ENCODE measurements around the gene LRBA. TPM values are rescaled to one million over a fixed set of nuclear protein-coding genes. Genes with fewer than 3 reads are reported as not detected.
A peak's percentile ranks its signal among the peaks of the same experiment; 100 is the strongest.
"Not testable (repeated sequence)": the region's sequence is repeated elsewhere in the genome, so short reads cannot be mapped to it uniquely, and the experiment has no call there.

The LRBA gene
- 52.8 TPM for polyA plus RNA-seq
- long read RNA-seq, donor 1, partial matches to known transcripts: 27 of 28 reads
- long read RNA-seq, donor 1, other reads (novel, unspliced or antisense): 0 of 28 reads
- long read RNA-seq, donor 2, partial matches to known transcripts: 102 of 103 reads
- long read RNA-seq, donor 2, other reads (novel, unspliced or antisense): 0 of 103 reads
- long read RNA-seq, donor 3, partial matches to known transcripts: 11,536 of 12,064 reads
- long read RNA-seq, donor 3, other reads (novel, unspliced or antisense): 528 of 12,064 reads
- long read RNA-seq, donor 4: 0 reads
- long read RNA-seq, donor 5: 0 reads
- long read RNA-seq, donor 6: 0 reads
- long read RNA-seq, donor 7: 0 reads
- long read RNA-seq, donor 8, partial matches to known transcripts: 7,575 of 7,878 reads
- long read RNA-seq, donor 8, other reads (novel, unspliced or antisense): 302 of 7,878 reads
- long read RNA-seq, donor 9: 0 reads
- long read RNA-seq, donor 10, partial matches to known transcripts: 0 of 2 reads
- long read RNA-seq, donor 10, other reads (novel, unspliced or antisense): 0 of 2 reads
- long read RNA-seq, donor 11, partial matches to known transcripts: 4,087 of 4,227 reads
- long read RNA-seq, donor 11, other reads (novel, unspliced or antisense): 140 of 4,227 reads

- DNase-seq: peak; percentile 72 to 95
- no peaks in the 10 kb centered on the region for H3K9me3 ChIP-seq (ENCODE audit: control insufficient read depth, low read depth, low read length)
- H3K27me3 ChIP-seq (ENCODE audit: control insufficient read depth, insufficient read depth, low read length): no peaks in the 10 kb centered on the region
- H3K4me1 ChIP-seq (ENCODE audit: control insufficient read depth, insufficient read depth, low read length): no peaks in the 10 kb centered on the region
- H3K27ac ChIP-seq (ENCODE audit: low read length): peak within 1 kb of the TSS; percentile 97
- peak within 1 kb of the TSS; percentile 99 for H3K4me3 ChIP-seq (ENCODE audit: low read length)
- H3K36me3 ChIP-seq (ENCODE audit: control insufficient read depth, insufficient read depth, low read length): no peaks in the 10 kb centered on the region
- 0% methylated on average over 1 of the region's 37 CpGs for WGBS (ENCODE audit: insufficient coverage, low lambda C conversion rate)
Measured at GRCh38 chr4:151014521-151015458, at the start of gene LRBA. Gene LRBA (minus strand): TSS chr4:151015284. CDS start chr4:151014642, 642 bp downstream.

- H3K4me1 ChIP-seq (ENCODE audit: control insufficient read depth, insufficient read depth, low read length); H3K36me3 ChIP-seq (ENCODE audit: control insufficient read depth, insufficient read depth, low read length); H3K27ac ChIP-seq (ENCODE audit: low read length); DNase-seq; H3K27me3 ChIP-seq (ENCODE audit: control insufficient read depth, insufficient read depth, low read length); H3K4me3 ChIP-seq (ENCODE audit: low read length); H3K9me3 ChIP-seq (ENCODE audit: control insufficient read depth, low read depth, low read length): not testable (repeated sequence)
- no CpG with 5 or more reads among the region's 3 CpGs for WGBS (ENCODE audit: insufficient coverage, low lambda C conversion rate)
Measured at GRCh38 chr4:151063143-151063542, 48.1 kb upstream of the LRBA start.

- Histone ChIP-seq H3K4me1 (ENCODE audit: control insufficient read depth, insufficient read depth, low read length) (no peaks in the 10 kb centered on the region), H3K36me3 (ENCODE audit: control insufficient read depth, insufficient read depth, low read length) (no peaks in the 10 kb centered on the region), H3K27ac (ENCODE audit: low read length) (no peak overlapping the region), H3K9me3 (ENCODE audit: control insufficient read depth, low read depth, low read length) (no peaks in the 10 kb centered on the region), H3K27me3 (ENCODE audit: control insufficient read depth, insufficient read depth, low read length) (no peaks in the 10 kb centered on the region), H3K4me3 (ENCODE audit: low read length) (no peak overlapping the region)
- no peak for DNase-seq
- no CpG with 5 or more reads among the region's 1 CpG for WGBS (ENCODE audit: insufficient coverage, low lambda C conversion rate)
Measured at GRCh38 chr4:151055539-151055938, 40.5 kb upstream of the LRBA start.

- no CpG with 5 or more reads among the region's 3 CpGs for WGBS (ENCODE audit: insufficient coverage, low lambda C conversion rate)
- no peaks in the 10 kb centered on the region for H3K4me1 ChIP-seq (ENCODE audit: control insufficient read depth, insufficient read depth, low read length)
- DNase-seq: peak in 1 of 2 donors; percentile 4
- H3K4me3 ChIP-seq (ENCODE audit: low read length): no peak overlapping the region
- H3K27ac ChIP-seq (ENCODE audit: low read length): no peak overlapping the region
- H3K9me3 ChIP-seq (ENCODE audit: control insufficient read depth, low read depth, low read length): no peaks in the 10 kb centered on the region
- no peaks in the 10 kb centered on the region for H3K36me3 ChIP-seq (ENCODE audit: control insufficient read depth, insufficient read depth, low read length)
- H3K27me3 ChIP-seq (ENCODE audit: control insufficient read depth, insufficient read depth, low read length): no peaks in the 10 kb centered on the region
Measured at GRCh38 chr4:151052785-151053184, 37.7 kb upstream of the LRBA start.

GRCh38 chr4:151049430-151049884, 34.4 kb upstream of the LRBA start:
- no peak overlapping the region for H3K4me3 ChIP-seq (ENCODE audit: low read length)
- H3K27ac ChIP-seq (ENCODE audit: low read length): no peak overlapping the region
- no peak for DNase-seq
- H3K27me3 ChIP-seq (ENCODE audit: control insufficient read depth, insufficient read depth, low read length): no peaks in the 10 kb centered on the region
- no CpG with 5 or more reads among the region's 13 CpGs for WGBS (ENCODE audit: insufficient coverage, low lambda C conversion rate)
- no peaks in the 10 kb centered on the region for H3K4me1 ChIP-seq (ENCODE audit: control insufficient read depth, insufficient read depth, low read length)
- no peaks in the 10 kb centered on the region for H3K9me3 ChIP-seq (ENCODE audit: control insufficient read depth, low read depth, low read length)
- H3K36me3 ChIP-seq (ENCODE audit: control insufficient read depth, insufficient read depth, low read length): no peaks in the 10 kb centered on the region

GRCh38 chr4:151048913-151049312, 33.8 kb upstream of the LRBA start:
- no peak overlapping the region for H3K27ac ChIP-seq (ENCODE audit: low read length)
- no peaks in the 10 kb centered on the region for H3K9me3 ChIP-seq (ENCODE audit: control insufficient read depth, low read depth, low read length)
- DNase-seq: no peak
- H3K36me3 ChIP-seq (ENCODE audit: control insufficient read depth, insufficient read depth, low read length): no peaks in the 10 kb centered on the region
- WGBS (ENCODE audit: insufficient coverage, low lambda C conversion rate): no CpG with 5 or more reads among the region's 11 CpGs
- H3K4me1 ChIP-seq (ENCODE audit: control insufficient read depth, insufficient read depth, low read length): no peaks in the 10 kb centered on the region
- H3K27me3 ChIP-seq (ENCODE audit: control insufficient read depth, insufficient read depth, low read length): no peaks in the 10 kb centered on the region
- H3K4me3 ChIP-seq (ENCODE audit: low read length): no peak overlapping the region

GRCh38 chr4:151046609-151047008, 31.5 kb upstream of the LRBA start:
- Histone ChIP-seq H3K4me1 (ENCODE audit: control insufficient read depth, insufficient read depth, low read length) (no peaks in the 10 kb centered on the region), H3K9me3 (ENCODE audit: control insufficient read depth, low read depth, low read length) (no peaks in the 10 kb centered on the region), H3K36me3 (ENCODE audit: control insufficient read depth, insufficient read depth, low read length) (no peaks in the 10 kb centered on the region), H3K4me3 (ENCODE audit: low read length) (no peak overlapping the region), H3K27me3 (ENCODE audit: control insufficient read depth, insufficient read depth, low read length) (no peaks in the 10 kb centered on the region), H3K27ac (ENCODE audit: low read length) (no peak overlapping the region)
- DNase-seq: no peak
- WGBS (ENCODE audit: insufficient coverage, low lambda C conversion rate): 83% methylated on average over 3 of the region's 4 CpGs

GRCh38 chr4:151045907-151046306, 30.8 kb upstream of the LRBA start:
- Histone ChIP-seq H3K27ac (ENCODE audit: low read length) (no peak overlapping the region), H3K4me3 (ENCODE audit: low read length) (no peak overlapping the region), H3K27me3 (ENCODE audit: control insufficient read depth, insufficient read depth, low read length) (no peaks in the 10 kb centered on the region), H3K9me3 (ENCODE audit: control insufficient read depth, low read depth, low read length) (no peaks in the 10 kb centered on the region), H3K4me1 (ENCODE audit: control insufficient read depth, insufficient read depth, low read length) (no peaks in the 10 kb centered on the region), H3K36me3 (ENCODE audit: control insufficient read depth, insufficient read depth, low read length) (no peaks in the 10 kb centered on the region)
- WGBS (ENCODE audit: insufficient coverage, low lambda C conversion rate): no CpG with 5 or more reads among the region's 3 CpGs
- DNase-seq: peak in 1 of 2 donors; percentile 10

GRCh38 chr4:151043803-151044515, 28.9 kb upstream of the LRBA start:
- no peaks in the 10 kb centered on the region for H3K4me1 ChIP-seq (ENCODE audit: control insufficient read depth, insufficient read depth, low read length)
- H3K27ac ChIP-seq (ENCODE audit: low read length): no peak overlapping the region
- no peaks in the 10 kb centered on the region for H3K9me3 ChIP-seq (ENCODE audit: control insufficient read depth, low read depth, low read length)
- no CpG with 5 or more reads among the region's 1 CpG for WGBS (ENCODE audit: insufficient coverage, low lambda C conversion rate)
- H3K27me3 ChIP-seq (ENCODE audit: control insufficient read depth, insufficient read depth, low read length): no peaks in the 10 kb centered on the region
- no peak for DNase-seq
- no peaks in the 10 kb centered on the region for H3K36me3 ChIP-seq (ENCODE audit: control insufficient read depth, insufficient read depth, low read length)
- no peak overlapping the region for H3K4me3 ChIP-seq (ENCODE audit: low read length)

All from large intestine (tissue), 12 donors.